Fibroblast of skin of left quadriceps (primary cell): ENCODE results near the gene SH3TC1.

Experiments
- DNase-seq, 2 experiments: peaks; one replicate each; pipeline ENCODE4 v3.0.0-alpha.2; 2013; ENCODE audit warnings: low read depth in 2 of 2

Gene SH3TC1

DNA sequence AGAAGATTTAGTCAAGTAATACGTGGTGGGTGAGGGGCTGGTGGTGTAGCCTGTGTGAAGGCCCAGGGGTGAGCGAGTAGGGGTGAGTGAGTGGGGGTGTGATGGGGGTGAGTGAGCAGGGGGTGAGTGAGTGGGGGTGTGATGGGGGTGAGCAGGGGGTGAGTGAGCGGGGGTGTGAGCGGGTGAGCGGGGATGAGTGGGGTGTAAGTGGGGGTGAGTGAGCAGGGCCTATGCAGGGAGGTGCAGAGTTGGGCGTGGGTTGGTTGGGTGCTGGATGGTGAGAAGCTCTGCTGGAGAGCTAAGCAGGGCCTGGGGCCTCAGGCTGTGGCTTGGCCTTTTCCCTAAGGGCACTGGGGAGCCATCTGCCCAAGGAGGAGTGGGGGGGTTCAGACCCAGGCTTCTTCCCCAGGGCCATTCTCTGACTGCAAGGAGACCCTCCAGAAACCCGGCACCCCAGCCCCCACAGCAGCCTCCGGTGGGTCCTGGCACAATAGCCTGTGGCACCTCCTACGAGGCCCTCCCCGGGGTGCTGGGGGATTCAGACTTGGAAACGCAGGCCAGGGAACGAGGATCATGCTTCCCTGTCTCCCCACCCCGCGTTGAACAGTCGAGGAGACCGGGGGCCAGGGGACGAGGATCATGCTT is 30.4 kb downstream of the SH3TC1 start:
- DNase-seq, result no peak

DNA sequence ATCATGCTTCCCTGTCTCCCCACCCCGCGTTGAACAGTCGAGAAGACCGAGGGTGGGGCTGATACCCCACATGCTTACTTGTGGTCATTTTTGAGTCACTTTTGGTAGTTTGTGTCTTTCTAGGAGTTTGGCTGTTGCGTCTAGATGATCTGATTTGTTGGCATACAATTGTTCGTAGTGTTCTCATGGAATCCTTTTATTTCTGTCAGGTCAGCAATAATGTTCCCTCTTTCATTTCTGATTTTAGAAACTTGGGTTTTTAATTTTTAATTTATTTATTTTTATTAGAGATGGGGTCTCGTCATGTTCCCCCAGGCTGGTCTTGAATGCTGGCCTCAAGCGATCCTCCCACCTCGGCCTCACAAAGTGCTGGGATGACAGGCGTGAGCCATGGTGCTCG is 30.9 kb downstream of the SH3TC1 start:
- DNase-seq, result no peak

DNA sequence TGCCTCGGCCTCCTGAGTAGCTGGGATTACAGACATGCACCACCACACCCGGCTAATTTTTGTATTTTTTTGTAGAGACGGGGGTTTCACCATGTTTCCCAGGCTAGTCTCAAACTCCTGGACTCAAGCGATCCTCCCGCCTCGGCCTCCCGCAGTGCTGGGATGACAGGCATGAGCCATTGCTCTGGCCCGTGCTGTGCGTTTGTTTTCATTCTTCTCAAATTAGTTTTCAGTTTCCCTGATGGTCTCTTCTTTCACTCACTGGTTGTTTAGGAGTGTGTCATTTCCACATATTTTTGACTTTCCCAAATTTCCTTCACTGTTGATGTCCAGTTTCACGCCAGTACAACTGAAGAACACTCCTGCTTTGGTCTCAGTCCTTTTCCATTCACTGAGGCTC is 31.8 kb downstream of the SH3TC1 start:
- DNase-seq, result no peak

DNA sequence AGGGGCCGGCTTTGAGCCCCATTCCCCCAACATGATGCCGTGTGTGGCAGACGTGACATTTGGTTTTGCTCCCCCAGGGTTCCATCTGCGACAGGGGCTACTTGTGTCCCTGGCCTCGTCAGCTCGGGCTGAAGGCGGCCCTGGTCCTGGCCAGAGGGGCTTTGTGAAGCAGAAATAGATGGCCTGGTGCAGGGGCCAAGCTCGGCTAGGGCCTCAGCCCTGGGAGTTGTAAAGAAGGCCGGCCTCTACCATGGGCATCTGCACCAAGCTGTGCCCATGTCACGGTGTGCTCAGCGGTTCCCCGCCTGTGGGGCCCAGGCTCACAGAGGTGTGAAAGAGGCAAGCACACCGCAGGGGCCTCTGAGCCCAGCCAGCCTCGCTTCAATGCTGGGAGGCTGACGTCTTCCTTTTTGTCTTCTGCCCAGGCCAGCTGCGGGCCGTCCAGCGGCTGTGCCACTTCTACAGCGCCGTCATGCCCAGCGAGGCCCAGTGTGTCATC is 32.5 kb downstream of the SH3TC1 start:
- no peak for DNase-seq

DNA sequence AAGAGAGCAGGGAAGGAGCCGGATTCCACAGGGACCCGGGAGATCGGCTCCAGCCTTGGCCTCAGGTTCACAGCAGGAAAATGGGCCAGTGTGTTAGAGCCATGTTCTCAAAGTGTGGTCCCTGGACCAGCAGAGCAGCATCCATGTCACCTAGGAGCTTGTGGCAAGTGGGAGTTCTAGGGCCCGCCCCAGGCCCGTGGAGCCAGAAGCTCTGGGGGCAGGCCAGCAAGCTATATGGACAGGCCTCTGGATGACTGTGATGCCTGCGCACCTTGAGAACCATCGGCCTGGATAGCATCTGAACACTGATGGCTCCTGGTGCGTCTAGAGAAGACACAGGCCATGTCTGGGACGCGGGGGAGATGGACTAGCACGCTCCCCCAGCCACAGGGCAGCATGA is 33.7 kb downstream of the SH3TC1 start:
- DNase-seq, result no peak

DNA sequence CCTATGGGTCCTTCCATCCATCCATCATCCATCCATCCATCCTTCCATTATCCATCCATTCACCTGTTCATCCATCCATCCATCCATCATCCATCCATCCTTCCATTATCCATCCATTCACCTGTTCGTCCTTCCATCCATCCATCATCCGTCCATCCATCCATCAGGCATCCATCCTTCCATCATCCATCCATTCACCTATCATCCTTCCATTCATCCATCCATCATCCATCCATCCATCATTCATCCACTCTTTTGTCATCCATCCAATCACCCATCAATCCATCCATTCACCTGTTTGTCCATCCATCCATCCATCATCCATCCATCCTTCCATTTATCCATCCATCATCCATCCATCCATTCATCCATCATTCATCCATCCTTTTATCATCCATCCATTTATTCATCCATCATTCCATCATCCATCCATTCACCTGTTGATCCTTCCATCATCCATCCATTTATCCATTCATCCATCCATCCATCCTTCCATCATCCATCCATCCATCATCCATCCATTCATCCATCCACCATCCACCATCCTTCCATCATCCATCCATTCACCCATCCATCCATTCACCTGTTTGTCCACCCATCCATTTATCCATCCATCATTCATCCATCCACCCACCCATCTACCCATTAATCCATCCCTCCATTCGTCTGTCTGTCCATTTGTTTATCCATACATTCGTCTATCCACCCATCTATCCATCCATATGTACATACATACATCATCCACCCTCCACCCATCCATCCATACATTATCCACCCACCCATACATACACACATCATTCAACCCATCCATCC is 34.8 kb downstream of the SH3TC1 start:
- DNase-seq, result no peak

DNA sequence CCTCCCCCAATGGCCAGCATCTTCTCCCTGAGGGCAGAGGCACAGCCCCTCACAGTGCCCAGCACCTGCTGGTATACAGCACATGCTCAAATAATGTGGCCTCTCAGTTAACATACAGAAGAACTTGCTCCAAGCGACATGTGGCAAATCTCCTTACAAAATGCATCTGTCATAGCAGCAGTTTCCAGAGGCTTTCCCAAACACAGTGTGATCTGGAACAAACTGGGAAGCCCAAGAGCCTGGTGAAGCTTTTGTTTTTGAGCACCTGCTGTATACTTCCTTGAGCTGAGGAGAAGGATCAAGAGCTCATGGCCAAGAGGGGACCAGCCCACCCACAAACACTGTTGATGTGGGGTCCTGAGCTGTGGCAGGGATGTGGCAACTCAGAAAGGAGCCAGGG is 35.6 kb downstream of the SH3TC1 start:
- DNase-seq, result no peak

DNA sequence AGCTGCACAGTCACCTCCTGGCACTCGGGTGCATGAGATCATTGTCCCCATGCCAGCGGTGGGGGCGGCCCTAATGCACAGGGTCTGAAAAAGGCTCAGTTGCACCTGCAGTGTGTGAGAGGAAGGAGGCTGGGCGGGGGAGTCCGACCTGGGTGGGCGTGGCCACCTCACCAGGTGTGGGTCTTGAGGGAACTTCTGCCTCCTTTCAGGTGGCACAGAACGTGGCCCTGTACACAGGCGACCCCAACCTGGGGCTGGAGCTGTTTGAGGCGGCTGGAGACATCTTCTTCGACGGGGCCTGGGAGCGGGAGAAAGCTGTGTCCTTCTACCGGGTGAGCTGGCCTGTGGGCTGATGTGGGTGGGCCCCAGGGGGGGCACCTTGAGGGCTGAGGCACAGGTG is 36.1 kb downstream of the SH3TC1 start:
- no peak for DNase-seq

DNA sequence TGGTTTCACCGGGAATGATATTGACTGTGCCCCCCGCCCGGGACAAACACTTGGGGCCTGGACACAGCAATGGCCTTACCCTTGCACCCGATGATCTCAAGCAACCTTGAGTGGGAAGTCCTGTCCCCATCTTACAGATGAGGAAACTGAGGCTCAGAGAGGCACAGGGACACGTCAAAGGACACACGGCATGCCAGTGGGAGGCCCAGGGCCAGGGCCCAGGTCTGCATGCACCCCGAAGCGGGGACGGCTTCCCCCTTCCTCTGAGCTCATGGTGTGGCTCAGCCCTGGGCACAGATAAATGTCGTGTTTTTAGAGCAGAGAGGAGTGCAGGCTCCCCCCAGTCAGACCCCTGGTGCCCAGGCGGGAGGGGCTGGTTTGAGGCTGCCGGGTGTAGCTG is 36.6 kb downstream of the SH3TC1 start:
- no peak for DNase-seq

DNA sequence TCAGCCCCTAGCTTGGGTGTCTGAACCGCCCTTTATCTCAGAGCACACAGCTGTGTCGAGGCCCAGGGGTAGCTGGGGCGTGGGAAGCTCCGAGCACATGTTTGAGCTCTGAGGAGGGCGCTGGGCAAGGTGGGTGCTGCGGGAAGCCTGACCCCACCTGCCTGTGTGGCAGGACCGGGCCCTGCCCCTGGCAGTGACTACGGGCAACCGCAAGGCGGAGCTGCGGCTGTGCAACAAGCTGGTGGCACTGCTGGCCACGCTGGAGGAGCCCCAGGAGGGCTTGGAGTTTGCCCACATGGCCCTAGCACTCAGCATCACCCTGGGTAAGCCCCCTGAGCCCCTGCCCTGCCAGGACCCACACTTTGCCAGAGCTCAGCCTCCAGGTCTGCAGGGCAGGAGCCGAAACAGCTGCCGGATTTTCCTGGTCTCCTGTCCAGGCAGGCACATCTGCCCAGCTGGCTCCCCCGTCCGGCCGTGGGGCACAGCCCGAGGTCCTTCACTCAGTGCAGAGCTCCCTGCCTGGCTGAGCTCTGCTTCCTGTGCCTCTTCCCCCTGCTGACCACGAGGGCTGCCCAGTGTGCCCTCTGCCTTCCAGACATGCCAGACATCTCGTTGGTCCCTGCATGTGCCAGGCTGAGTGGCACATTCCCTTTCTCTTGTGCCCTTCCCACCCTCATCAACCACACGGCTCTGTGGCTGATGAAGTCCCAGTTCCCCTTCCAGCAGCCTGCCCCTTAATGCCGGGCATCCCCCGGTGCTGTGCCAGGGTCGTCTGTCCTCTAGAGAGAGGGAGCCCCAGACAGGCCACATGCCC is 37.2 kb downstream of the SH3TC1 start:
- no peak for DNase-seq

DNA sequence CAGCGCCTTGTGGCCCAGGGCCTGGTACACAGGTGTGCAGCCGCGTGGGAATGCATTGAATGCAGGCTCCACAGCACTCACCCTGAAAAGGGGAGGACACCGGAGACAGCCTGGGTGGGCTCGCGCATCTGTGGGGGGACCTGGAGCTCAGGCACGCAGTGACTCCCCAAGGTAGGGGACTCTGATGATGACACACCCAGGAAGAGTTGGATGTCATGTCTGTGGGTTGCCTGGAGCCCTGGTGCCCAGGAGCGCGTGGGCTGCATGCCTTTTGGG is 37.8 kb downstream of the SH3TC1 start:
- no peak for DNase-seq

DNA sequence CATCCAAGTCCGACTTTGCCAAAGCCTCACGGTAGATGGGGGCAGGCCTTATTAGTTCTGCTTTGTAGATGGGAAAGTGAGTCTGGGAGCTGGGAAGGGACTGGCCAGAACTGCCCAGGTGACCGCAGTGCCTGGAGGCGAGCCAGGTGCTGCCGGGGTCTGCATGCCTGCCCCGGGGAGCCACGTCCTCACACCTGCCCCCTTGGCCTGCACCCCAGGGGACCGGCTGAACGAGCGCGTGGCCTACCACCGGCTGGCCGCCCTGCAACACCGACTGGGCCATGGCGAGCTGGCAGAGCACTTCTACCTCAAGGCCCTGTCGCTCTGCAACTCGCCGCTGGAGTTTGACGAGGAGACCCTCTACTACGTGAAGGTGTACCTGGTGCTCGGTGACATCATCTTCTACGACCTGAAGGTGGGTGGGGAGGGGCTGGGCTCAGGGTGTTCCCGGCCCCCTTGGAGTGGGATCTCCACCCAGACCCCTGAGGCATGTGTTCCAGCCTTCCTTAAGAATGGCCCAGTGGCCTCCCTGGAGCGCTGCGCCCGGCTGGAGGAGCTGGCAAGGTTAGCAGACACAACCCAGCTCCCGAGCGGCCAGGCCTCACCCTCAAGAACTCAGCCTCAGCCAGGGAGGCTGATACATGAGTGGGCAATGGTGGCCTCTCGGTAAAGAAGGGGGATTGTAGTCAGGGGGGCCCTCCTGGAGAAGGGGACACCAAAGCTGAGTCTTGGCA is 38.3 kb downstream of the SH3TC1 start:
- no peak for DNase-seq

DNA sequence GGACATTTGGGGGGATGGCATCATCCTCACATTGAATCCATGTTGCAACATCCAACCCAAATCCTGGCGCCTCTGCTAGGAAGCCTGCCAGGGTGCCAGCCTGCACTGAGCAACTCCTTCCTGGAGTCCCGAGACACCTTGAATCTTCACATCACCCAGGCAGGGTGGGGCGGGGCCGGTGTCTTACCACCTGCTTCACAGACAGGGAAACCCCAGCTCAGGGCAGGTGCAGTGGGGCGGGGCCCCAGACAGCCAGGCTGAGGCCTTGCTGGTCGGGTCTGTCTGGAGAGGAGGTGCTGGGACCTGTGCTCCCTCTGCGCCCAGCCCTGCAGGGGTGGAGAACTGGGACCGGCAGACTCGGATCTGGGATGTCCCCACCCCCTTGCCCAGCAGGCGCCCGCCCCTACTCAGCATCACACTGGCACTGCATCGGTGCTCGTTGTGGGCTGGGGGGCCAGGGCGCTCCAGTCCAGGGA is 39.0 kb downstream of the SH3TC1 start:
- DNase-seq, result no peak

DNA sequence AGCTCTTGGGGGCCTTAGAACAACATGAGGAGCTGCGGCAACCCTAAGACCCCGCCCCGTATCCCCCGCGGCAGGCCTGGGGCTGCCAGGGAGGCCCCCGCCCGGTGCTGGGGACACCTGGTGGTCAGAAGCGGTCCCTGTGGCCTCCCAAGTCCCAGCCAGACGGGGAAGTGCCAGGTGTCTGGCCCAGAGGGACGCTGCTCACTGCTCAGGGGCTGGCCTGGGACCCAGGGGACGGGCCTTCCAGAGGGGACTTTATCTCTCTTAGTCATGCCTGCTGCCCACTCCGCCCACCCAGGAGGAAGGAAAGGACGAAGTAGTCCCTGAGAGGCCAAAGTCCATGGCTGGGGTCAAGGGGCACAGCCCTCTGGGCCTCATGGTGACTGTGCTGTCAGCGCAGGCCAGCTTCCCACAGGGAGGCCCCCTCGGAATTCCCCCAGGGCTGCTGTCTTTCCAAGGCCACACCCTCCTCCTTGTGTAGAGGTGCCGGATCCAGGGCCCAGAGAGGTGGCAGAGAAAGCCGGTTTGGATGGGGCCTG is 39.5 kb downstream of the SH3TC1 start:
- DNase-seq, result no peak

DNA sequence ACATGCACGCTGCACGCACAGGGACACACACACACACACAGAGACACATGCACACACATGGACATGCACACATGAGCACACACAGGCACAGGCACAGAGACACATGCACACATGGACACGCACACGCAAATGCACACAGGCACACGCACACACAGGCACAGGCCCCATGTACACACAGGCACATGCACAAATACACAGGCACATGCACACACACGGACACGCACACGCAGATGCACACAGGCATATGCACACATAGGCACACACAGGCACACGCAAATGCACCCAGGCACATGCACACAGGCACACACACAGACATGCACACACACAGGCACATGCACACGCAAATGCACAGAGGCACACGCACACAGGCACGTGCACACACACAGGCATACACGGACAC is 40.1 kb downstream of the SH3TC1 start:
- DNase-seq, result no peak

DNA sequence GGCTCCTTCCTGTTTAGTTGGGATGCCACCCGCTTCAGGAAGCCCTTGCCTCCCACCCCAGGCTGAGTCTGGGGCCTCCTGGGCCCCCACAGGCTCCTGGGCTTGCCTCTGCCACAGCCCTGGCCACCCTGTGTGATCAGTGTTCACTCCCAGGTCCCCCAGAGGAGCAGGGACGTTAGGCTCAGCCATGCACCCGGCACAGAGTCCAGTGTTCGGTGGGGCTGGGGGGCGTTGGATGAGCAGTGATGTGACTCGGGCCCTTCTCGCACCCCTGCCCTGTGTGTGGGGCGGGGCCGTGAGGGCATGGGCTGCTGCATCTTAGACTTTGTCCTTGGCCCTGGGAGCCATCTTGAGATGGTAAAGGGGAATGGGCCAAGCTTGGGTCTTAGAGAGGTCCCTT is 40.6 kb downstream of the SH3TC1 start:
- DNase-seq, result no peak

DNA sequence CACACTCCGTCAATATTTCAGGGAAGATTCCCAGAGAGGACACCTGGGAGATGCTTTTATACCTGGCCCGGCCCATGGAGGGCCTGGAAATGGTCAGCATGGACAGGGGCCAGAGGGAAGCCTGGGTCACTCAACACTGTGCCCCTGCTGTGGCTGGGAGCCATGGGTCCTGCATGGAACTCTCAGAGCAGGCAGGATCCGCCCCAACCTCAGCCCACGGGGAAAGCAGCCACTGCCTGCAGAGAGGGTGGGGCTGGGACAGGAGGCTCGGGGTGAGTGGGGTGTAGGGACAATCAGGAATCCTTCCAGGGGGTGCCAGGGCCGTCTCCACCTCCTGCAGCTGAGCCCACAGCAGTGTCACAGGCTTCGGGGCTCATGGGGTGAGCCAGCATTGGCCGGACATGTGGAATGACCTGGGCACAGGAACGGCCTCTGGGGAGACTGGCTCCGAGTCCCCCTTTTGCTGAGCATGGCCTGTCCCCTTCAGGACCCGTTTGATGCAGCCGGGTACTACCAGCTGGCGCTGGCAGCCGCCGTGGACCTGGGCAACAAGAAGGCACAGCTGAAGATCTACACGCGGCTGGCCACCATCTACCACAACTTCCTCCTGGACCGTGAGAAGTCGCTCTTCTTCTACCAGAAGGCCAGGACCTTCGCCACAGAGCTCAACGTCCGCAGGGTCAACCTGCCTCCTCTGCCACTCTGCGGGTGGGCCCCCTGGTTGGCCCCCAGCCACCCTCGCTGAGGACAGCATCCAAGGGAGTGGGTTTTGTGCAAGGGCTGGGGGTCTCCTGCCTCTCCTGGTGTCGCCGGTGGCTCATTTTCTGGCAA is 41.3 kb downstream of the SH3TC1 start:
- no peak for DNase-seq

DNA sequence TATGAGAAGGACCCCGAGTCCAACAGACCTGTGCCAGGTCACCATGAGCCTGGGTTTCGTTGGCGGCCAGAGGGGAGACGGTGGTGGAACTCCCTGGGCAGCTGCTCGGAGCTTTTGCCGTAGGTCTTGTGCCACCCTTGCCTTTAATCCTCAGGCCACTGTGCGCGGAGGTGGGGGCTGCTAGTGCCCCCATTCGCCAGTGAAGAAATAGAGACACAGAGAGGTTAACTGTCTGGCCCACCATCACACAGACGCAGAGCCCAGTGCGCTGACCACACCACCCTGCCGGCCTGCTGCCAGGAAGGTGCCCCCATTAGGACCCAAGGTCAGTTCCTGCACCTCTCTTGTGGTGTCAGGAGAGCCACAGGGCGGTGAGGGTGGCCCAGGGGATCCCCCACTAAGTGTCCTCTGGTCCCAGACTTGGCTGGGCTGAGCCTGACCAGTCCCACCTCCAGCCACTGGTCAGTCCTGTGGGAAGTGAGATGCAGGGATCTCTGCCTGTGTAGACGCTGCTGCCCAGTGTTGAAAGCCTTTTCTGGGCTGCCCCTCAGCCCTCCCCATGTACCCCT is 42.2 kb downstream of the SH3TC1 start:
- no peak for DNase-seq

DNA sequence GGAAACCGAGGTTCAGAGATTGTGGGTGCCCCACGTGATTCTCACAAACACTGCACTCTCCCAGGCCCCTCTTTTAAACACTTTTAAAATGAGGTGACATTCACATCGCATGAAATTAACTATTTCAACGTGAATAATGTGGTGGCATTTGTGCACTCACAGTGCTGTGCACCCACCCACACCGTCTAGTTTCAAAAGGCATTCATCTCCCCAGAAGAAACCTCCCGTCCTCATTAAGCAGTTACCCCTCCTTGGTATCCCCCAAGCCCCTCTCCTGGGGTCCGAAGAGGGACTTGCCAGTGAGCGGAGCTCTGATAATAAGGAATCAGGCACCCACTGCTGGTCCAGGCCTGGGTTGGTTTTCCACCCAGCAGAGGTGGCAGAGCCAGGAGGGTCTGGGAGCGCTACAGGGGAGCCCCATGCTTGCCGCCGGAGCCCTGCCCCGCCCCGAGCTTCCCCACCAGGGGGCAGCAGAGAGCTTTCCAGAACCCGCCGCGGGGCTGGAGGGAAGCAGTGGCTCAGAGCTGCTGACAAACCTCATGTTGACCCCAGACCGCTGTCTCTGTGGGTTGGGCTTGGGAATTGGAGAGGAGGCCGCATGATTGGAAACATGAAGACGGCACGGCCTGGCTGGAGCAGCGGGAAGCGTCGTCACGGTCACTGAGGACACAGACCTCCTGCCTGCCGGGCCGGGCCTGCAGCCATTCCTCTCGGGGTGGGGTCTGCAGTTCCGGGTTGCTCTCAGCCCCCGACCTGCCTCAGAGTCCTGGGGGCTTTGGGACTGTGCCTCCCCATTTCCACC is 43.0 kb downstream of the SH3TC1 start:
- DNase-seq, result peak; percentile 66 to 67
